ENCODE data around the gene WLS. TPM values are rescaled to one million over a fixed set of nuclear protein-coding genes. Genes with fewer than 3 reads are reported as not detected.

WLS gene
- total and polyA plus RNA-seq, 2 experiments from 2014 or later: 0.87 to 1.2 TPM

DNA sequence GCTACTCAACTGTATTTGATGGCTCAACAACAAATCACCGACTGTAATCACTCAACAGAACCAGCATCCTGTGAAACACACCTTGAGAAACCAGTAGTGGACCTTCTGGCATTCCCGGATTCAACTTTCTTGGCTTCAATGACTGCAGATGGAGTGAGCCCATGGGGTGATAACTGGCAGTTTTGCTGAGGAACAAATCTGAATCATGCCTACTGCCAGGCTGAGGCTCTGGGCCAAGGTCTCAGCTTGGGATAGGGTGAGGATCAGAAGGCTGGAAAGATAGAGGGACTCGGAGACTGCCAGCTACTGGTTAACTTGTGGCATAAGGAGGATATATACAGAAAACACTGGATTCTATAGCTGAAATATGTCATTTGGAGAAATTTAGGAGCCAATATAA lies 118.4 kb downstream of the WLS start (continued):
- TF ChIP-seq, protein P1, sequence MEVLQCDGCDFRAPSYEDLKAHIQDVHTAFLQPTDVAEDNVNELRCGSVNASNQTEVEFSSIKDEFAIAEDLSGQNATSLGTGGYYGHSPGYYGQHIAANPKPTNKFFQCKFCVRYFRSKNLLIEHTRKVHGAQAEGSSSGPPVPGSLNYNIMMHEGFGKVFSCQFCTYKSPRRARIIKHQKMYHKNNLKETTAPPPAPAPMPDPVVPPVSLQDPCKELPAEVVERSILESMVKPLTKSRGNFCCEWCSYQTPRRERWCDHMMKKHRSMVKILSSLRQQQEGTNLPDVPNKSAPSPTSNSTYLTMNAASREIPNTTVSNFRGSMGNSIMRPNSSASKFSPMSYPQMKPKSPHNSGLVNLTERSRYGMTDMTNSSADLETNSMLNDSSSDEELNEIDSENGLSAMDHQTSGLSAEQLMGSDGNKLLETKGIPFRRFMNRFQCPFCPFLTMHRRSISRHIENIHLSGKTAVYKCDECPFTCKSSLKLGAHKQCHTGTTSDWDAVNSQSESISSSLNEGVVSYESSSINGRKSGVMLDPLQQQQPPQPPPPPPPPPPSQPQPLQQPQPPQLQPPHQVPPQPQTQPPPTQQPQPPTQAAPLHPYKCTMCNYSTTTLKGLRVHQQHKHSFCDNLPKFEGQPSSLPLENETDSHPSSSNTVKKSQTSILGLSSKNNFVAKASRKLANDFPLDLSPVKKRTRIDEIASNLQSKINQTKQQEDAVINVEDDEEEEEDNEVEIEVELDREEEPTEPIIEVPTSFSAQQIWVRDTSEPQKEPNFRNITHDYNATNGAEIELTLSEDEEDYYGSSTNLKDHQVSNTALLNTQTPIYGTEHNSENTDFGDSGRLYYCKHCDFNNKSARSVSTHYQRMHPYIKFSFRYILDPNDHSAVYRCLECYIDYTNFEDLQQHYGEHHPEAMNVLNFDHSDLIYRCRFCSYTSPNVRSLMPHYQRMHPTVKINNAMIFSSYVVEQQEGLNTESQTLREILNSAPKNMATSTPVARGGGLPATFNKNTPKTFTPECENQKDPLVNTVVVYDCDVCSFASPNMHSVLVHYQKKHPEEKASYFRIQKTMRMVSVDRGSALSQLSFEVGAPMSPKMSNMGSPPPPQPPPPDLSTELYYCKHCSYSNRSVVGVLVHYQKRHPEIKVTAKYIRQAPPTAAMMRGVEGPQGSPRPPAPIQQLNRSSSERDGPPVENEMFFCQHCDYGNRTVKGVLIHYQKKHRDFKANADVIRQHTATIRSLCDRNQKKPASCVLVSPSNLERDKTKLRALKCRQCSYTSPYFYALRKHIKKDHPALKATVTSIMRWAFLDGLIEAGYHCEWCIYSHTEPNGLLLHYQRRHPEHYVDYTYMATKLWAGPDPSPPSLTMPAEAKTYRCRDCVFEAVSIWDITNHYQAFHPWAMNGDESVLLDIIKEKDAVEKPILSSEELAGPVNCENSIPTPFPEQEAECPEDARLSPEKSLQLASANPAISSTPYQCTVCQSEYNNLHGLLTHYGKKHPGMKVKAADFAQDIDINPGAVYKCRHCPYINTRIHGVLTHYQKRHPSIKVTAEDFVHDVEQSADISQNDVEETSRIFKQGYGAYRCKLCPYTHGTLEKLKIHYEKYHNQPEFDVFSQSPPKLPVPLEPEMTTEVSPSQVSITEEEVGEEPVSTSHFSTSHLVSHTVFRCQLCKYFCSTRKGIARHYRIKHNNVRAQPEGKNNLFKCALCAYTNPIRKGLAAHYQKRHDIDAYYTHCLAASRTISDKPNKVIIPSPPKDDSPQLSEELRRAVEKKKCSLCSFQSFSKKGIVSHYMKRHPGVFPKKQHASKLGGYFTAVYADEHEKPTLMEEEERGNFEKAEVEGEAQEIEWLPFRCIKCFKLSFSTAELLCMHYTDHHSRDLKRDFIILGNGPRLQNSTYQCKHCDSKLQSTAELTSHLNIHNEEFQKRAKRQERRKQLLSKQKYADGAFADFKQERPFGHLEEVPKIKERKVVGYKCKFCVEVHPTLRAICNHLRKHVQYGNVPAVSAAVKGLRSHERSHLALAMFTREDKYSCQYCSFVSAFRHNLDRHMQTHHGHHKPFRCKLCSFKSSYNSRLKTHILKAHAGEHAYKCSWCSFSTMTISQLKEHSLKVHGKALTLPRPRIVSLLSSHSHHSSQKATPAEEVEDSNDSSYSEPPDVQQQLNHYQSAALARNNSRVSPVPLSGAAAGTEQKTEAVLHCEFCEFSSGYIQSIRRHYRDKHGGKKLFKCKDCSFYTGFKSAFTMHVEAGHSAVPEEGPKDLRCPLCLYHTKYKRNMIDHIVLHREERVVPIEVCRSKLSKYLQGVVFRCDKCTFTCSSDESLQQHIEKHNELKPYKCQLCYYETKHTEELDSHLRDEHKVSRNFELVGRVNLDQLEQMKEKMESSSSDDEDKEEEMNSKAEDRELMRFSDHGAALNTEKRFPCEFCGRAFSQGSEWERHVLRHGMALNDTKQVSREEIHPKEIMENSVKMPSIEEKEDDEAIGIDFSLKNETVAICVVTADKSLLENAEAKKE (CRISPR knock-in tag; IDR thresholded peaks at IDR 0.05): no peak
- no peak for TF ChIP-seq NANOG (IDR thresholded peaks at IDR 0.05; ENCODE audit: borderline replicate concordance)
- TF ChIP-seq, protein P2, sequence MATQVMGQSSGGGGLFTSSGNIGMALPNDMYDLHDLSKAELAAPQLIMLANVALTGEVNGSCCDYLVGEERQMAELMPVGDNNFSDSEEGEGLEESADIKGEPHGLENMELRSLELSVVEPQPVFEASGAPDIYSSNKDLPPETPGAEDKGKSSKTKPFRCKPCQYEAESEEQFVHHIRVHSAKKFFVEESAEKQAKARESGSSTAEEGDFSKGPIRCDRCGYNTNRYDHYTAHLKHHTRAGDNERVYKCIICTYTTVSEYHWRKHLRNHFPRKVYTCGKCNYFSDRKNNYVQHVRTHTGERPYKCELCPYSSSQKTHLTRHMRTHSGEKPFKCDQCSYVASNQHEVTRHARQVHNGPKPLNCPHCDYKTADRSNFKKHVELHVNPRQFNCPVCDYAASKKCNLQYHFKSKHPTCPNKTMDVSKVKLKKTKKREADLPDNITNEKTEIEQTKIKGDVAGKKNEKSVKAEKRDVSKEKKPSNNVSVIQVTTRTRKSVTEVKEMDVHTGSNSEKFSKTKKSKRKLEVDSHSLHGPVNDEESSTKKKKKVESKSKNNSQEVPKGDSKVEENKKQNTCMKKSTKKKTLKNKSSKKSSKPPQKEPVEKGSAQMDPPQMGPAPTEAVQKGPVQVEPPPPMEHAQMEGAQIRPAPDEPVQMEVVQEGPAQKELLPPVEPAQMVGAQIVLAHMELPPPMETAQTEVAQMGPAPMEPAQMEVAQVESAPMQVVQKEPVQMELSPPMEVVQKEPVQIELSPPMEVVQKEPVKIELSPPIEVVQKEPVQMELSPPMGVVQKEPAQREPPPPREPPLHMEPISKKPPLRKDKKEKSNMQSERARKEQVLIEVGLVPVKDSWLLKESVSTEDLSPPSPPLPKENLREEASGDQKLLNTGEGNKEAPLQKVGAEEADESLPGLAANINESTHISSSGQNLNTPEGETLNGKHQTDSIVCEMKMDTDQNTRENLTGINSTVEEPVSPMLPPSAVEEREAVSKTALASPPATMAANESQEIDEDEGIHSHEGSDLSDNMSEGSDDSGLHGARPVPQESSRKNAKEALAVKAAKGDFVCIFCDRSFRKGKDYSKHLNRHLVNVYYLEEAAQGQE (IDR thresholded peaks at IDR 0.05; ENCODE audit: unreplicated experiment): no peak
- TF ChIP-seq EZH2phosphoT487 (IDR thresholded peaks at IDR 0.05; ENCODE audit: unreplicated experiment): no peak
- no peak for TF ChIP-seq STAT1 (IDR thresholded peaks at IDR 0.05; ENCODE audit: unreplicated experiment)

DNA sequence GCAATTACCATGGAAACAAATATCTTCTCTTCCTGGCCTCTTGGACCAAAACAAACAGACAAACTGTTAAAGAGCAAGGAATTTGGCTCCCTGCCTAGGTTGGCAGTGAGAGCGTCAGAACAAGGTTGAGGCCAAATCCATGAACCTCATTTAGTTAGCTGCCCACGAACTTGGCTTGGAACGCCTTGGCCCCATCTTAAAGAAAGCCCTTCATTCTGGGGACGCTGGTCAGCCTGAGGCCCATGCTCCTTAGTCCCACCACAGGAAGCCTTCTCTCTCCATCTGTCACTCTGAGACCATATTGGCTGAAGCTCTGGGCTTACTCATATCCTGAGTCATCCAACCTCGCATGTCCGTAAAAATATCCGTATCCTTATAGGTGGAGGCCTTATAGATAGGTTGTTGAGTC lies 119.5 kb downstream of the WLS start:
- no peaks in the 10 kb centered on the region for H3K36me3 ChIP-seq (ENCODE audit: insufficient read depth)
- H3K27me3 ChIP-seq (ENCODE audit: insufficient read depth): no peaks in the 10 kb centered on the region
- no peaks in the 10 kb centered on the region for H3F3A ChIP-seq (replicated peaks; ENCODE audit: low read depth)
- H3K27ac Mint-ChIP-seq: no peak overlapping the region
- no peaks in the 10 kb centered on the region for H3K9me2 ChIP-seq (ENCODE audit: insufficient read depth)
- H3K4me1 ChIP-seq (ENCODE audit: insufficient read depth): no peaks in the 10 kb centered on the region
- DNase-seq (ENCODE audit: low spot score) (no peak), ATAC-seq (no peak)
- H3K4me3 Mint-ChIP-seq: no peak overlapping the region
- H3K27me3 Mint-ChIP-seq (ENCODE audit: insufficient read depth, low read depth, poor library complexity): no peaks in the 10 kb centered on the region
- no peaks in the 10 kb centered on the region for H3K9me3 Mint-ChIP-seq
- no peak overlapping the region for H3K4me2 ChIP-seq
- no peak overlapping the region for H3K4me3 ChIP-seq
- no peaks in the 10 kb centered on the region for H4K20me1 ChIP-seq (replicated peaks; ENCODE audit: insufficient read depth)
- H3K79me2 ChIP-seq (replicated peaks; ENCODE audit: insufficient read depth): no peaks in the 10 kb centered on the region
- H3K4me1 Mint-ChIP-seq: peaks cover 3% of the 10 kb centered on the region; the same call in 1 of the 3 replicates
- no peak overlapping the region for H2AFZ ChIP-seq
- H3K36me3 Mint-ChIP-seq (ENCODE audit: low read depth): no peaks in the 10 kb centered on the region
- H3K27ac ChIP-seq (ENCODE audit: low read depth): no peak overlapping the region
- TF ChIP-seq JUNB (IDR thresholded peaks at IDR 0.05; ENCODE audit: unreplicated experiment): no peak
- TF ChIP-seq EZH2phosphoT487 (IDR thresholded peaks at IDR 0.05; ENCODE audit: unreplicated experiment): no peak
- TF ChIP-seq NANOG (IDR thresholded peaks at IDR 0.05; ENCODE audit: borderline replicate concordance): no peak
- no peak for TF ChIP-seq STAT1 (IDR thresholded peaks at IDR 0.05; ENCODE audit: unreplicated experiment)
